Suprapubic skin (tissue), 4 donors: Measurements from ENCODE around the gene ATP6AP1. TPM values are rescaled to one million over a fixed set of nuclear protein-coding genes. Genes with fewer than 3 reads are reported as not detected.

Source experiments
- DNase-seq, 2 donors: peaks; one replicate each; pipeline ENCODE4 v3.0.0-alpha.2; 2019; ENCODE audit warnings: low spot score in 2 of 2
- H3K27ac ChIP-seq: fragments of 200-600 bp; sonication (generic); one replicate; pipeline ENCODE4 v1.5.1; 2019
- H3K27me3 ChIP-seq: fragments of 200-600 bp; sonication (generic); one replicate; pipeline ENCODE4 v1.5.1; 2019
- H3K36me3 ChIP-seq: fragments of 200-600 bp; sonication (generic); one replicate; pipeline ENCODE4 v1.5.1; 2019
- H3K4me1 ChIP-seq: fragments of 200-600 bp; sonication (generic); one replicate; pipeline ENCODE4 v1.5.1; 2019
- H3K4me3 ChIP-seq: fragments of 200-600 bp; sonication (generic); one replicate; pipeline ENCODE4 v1.5.1; 2019; ENCODE audit warnings: mild to moderate bottlenecking
- H3K9me3 ChIP-seq: fragments of 200-600 bp; sonication (generic); one replicate; pipeline ENCODE4 v1.5.1; 2019
- CTCF ChIP-seq, 2 donors: fragments of 200-600 bp in 1 of 2; fragments of 450-650 bp in 1 of 2; sonication (generic) in 1 of 2; IDR thresholded peaks; one replicate each; pipeline ENCODE4 v1.5.1; 2016 to 2019; ENCODE audit warnings: antibody characterized with exemption in 2 of 2, mild to moderate bottlenecking in 1 of 2, moderate library complexity in 1 of 2
- EP300 ChIP-seq: sonication (generic); formaldehyde crosslinking; IDR thresholded peaks from one replicate; pipeline ENCODE4 v1.6.1; 2017; ENCODE audit warnings: antibody characterized with exemption
- POLR2A ChIP-seq, 2 donors: fragments of 450-650 bp; IDR thresholded peaks; one replicate each; pipeline ENCODE4 v1.6.1; 2017; ENCODE audit warnings: antibody characterized with exemption in 2 of 2, mild to moderate bottlenecking in 2 of 2, moderate library complexity in 2 of 2
- POLR2AphosphoS5 ChIP-seq, 3 donors: sonication (generic); formaldehyde crosslinking; IDR thresholded peaks; one replicate each; pipeline ENCODE4 v1.6.1; 2017; ENCODE audit warnings: antibody characterized with exemption in 3 of 3
- WGBS: methylation state at CpG from one replicate; pipeline ENCODE4 v1.1.5; 2018; 5-methylcytosine and 5-hydroxymethylcytosine counted together
- total RNA-seq, 4 donors: library from RNA; depleted of rRNA; stranded (reverse); fragments of >200 nt; gene quantifications; one replicate each; pipeline ENCODE4 v1.1.0, GENCODE V29; 2016

ATP6AP1 gene
- total RNA-seq, 4 donors from 2014 or later: 47.0 to 64.4 (median 60.0) TPM

- TF ChIP-seq POLR2A (IDR thresholded peaks at IDR 0.05) (no peak), POLR2AphosphoS5 (IDR thresholded peaks at IDR 0.05) (no peak), EP300 (no peak), CTCF (IDR thresholded peaks at IDR 0.05) (no peak)
- WGBS: 60% methylated on average over 6 of the region's 6 CpGs
- Histone ChIP-seq H3K27me3 (no peaks in the 10 kb centered on the region), H3K36me3 (peaks cover 8% of the 10 kb centered on the region), H3K9me3 (no peaks in the 10 kb centered on the region), H3K27ac (no peak overlapping the region), H3K4me3 (no peak overlapping the region), H3K4me1 (peaks cover 34% of the 10 kb centered on the region)
- no peak for DNase-seq
Measured at GRCh38 chrX:154401045-154401799, 27.3 kb upstream of the ATP6AP1 start.

DNA sequence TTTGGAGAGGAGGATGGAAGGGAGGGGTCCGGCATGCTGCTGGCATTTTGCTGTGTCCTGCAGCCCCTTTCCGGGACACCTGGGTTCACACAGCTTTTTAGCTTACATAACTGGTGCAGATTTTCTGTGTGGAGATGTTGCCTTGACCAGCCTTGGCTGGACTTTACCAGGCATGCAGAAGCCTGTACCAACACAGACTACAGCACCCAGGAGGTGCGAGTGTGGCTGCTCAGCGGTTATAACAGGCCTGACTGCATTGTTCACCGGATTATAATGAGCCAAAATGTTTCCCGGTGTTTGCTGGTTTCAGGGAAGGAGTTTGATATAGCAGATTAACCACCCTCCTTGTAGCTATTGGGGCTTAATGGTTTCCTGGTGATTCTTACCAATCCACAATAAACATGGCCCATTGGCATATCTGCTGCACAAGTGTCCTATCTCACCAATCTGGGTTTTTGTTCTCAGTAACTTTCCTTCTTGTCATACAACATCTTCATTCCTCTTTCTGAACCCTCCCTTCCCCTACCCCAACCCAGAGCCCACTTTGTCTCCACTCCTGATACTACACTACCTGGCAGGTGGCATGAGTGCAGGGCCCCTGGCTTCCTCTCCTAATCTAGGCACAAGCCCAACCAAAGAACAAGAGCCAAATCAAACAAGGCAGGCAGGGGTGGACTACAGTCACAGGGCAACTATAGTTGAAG is 26.4 kb upstream of the ATP6AP1 start:
- Histone ChIP-seq H3K4me1 (peaks cover 30% of the 10 kb centered on the region), H3K27ac (peak overlapping the region; percentile 18), H3K27me3 (no peaks in the 10 kb centered on the region), H3K4me3 (no peak overlapping the region), H3K36me3 (peaks cover 8% of the 10 kb centered on the region), H3K9me3 (no peaks in the 10 kb centered on the region)
- WGBS: 45% methylated on average over 6 of the region's 6 CpGs
- TF ChIP-seq POLR2AphosphoS5 (IDR thresholded peaks at IDR 0.05): no peak
- no peak for DNase-seq

- no peak for DNase-seq
- TF ChIP-seq EP300 (no peak), CTCF (IDR thresholded peaks at IDR 0.05) (no peak), POLR2AphosphoS5 (IDR thresholded peaks at IDR 0.05) (no peak), POLR2A (IDR thresholded peaks at IDR 0.05) (no peak)
Measured at GRCh38 chrX:154402622-154403127, 25.8 kb upstream of the ATP6AP1 start.

GRCh38 chrX:154403192-154403591 is 25.3 kb upstream of the ATP6AP1 start:
- no peak overlapping the region for H3K4me3 ChIP-seq
- H3K36me3 ChIP-seq: peaks cover 8% of the 10 kb centered on the region
- no peaks in the 10 kb centered on the region for H3K9me3 ChIP-seq
- peaks cover 28% of the 10 kb centered on the region for H3K4me1 ChIP-seq
- no peak for TF ChIP-seq POLR2AphosphoS5 (IDR thresholded peaks at IDR 0.05)
- DNase-seq: no peak
- H3K27me3 ChIP-seq: no peaks in the 10 kb centered on the region
- 100% methylated on average over 3 of the region's 10 CpGs for WGBS
- H3K27ac ChIP-seq: no peak overlapping the region

More at GRCh38 chrX:154402622-154403127, 25.8 kb upstream of the ATP6AP1 start:
- peaks cover 8% of the 10 kb centered on the region for H3K36me3 ChIP-seq
- H3K4me1 ChIP-seq: peaks cover 28% of the 10 kb centered on the region
- WGBS: 82% methylated on average over 15 of the region's 19 CpGs
- no peaks in the 10 kb centered on the region for H3K27me3 ChIP-seq
- H3K9me3 ChIP-seq: no peaks in the 10 kb centered on the region
- H3K4me3 ChIP-seq: no peak overlapping the region
- H3K27ac ChIP-seq: peak overlapping the region; percentile 18

- no peak for TF ChIP-seq EP300
- no peak for TF ChIP-seq POLR2A (IDR thresholded peaks at IDR 0.05)
- no peak for TF ChIP-seq POLR2AphosphoS5 (IDR thresholded peaks at IDR 0.05)
- TF ChIP-seq CTCF (IDR thresholded peaks at IDR 0.05): no peak
- 83% methylated on average over 4 of the region's 4 CpGs for WGBS
Measured at GRCh38 chrX:154403858-154404257, 24.6 kb upstream of the ATP6AP1 start.

GRCh38 chrX:154404625-154405192 is 23.8 kb upstream of the ATP6AP1 start:
- H3K4me3 ChIP-seq: no peak overlapping the region
- 91% methylated on average over 14 of the region's 16 CpGs for WGBS
- no peaks in the 10 kb centered on the region for H3K9me3 ChIP-seq
- no peak for TF ChIP-seq POLR2AphosphoS5 (IDR thresholded peaks at IDR 0.05)
- TF ChIP-seq EP300: no peak
- no peak for TF ChIP-seq CTCF (IDR thresholded peaks at IDR 0.05)
- TF ChIP-seq POLR2A (IDR thresholded peaks at IDR 0.05): no peak
- no peak overlapping the region for H3K27ac ChIP-seq
- no peak for DNase-seq
- peaks cover 21% of the 10 kb centered on the region for H3K4me1 ChIP-seq
- H3K36me3 ChIP-seq: peaks cover 7% of the 10 kb centered on the region
- H3K27me3 ChIP-seq: no peaks in the 10 kb centered on the region

More at GRCh38 chrX:154403858-154404257, 24.6 kb upstream of the ATP6AP1 start:
- Histone ChIP-seq H3K4me1 (peaks cover 28% of the 10 kb centered on the region), H3K9me3 (no peaks in the 10 kb centered on the region), H3K4me3 (no peak overlapping the region), H3K36me3 (peaks cover 8% of the 10 kb centered on the region), H3K27me3 (no peaks in the 10 kb centered on the region), H3K27ac (no peak overlapping the region)
- DNase-seq: no peak
